HCT116 (cell line): Measurements from ENCODE around the gene FOXD3. TPM values are rescaled to one million over a fixed set of nuclear protein-coding genes. Genes with fewer than 3 reads are reported as not detected.
A peak's percentile ranks its signal among the peaks of the same experiment; 100 is the strongest.

Experiments used
- ATAC-seq: fragments of 200-7000 bp; cut with Tn5 transposase; 2 replicates; pipeline ENCODE4 v1.9.1; 2020; ENCODE audit warnings: mild to moderate bottlenecking, moderate library complexity
- BruUV-seq: library from RNA; stranded (reverse); fragments of 400-500 nt; replicated peaks from 2 replicates; lab custom pipeline; 2021; lab: Mats Ljungman, UMichigan
- CTCF ChIA-PET: fragments of 300-600 bp; sonication (Branson Sonifier 250); formaldehyde crosslinking; loops from one replicate; lab custom pipeline; 2021; ENCODE audit warnings: antibody characterized with exemption; lab: Charles Lee
- POLR2A ChIA-PET: fragments of 300-600, 350-600 bp; sonication (Branson Sonifier 250); formaldehyde crosslinking; loops from one replicate; lab custom pipeline; 2021; ENCODE audit warnings: antibody characterized with exemption; lab: Charles Lee
- RAD21 ChIA-PET, 2 experiments: fragments of 300-600 bp; sonication (Branson Sonifier 250); formaldehyde crosslinking; loops; one replicate each; lab custom pipeline; 2023; ENCODE audit warnings: low total read pairs in 2 of 2; ENCODE audit not compliant: uncharacterized antibody in 2 of 2, unreplicated experiment in 2 of 2, low non-redundant PET in 1 of 2; lab: Charles Lee
- DNase-seq: peaks from one replicate; pipeline ENCODE4 v3.0.0-alpha.2; 2010; ENCODE audit warnings: low read depth, low spot score
- H2AFZ ChIP-seq: fragments of 200-600 bp; shearing (Covaris generic), sonication (generic); 2 replicates; pipeline ENCODE4 v1.6.1; 2017; ENCODE audit warnings: low read depth, mixed run types, mixed read lengths, antibody characterized with exemption, low read length; ENCODE audit not compliant: poor library complexity, severe bottlenecking
- H3K27ac ChIP-seq: 2 replicates; pipeline ENCODE4 v1.5.1; 2012; ENCODE audit warnings: low read depth, low read length
- H3K27me3 ChIP-seq: fragments of 200-600 bp; sonication (generic); 2 replicates; pipeline ENCODE4 v1.6.1; 2016; ENCODE audit warnings: mixed run types, low read length, mixed read lengths; ENCODE audit not compliant: insufficient read depth
- H3K36me3 ChIP-seq, 2 experiments: fragments of 200-500 bp in 1 of 2; fragments of 200-600 bp in 1 of 2; sonication (Bioruptor generic) in 1 of 2; sonication (generic) in 1 of 2; 2 replicates each; pipeline versions ENCODE4 v1.5.1 to v1.6.1; 2014 to 2016; ENCODE audit warnings: low read length in 2 of 2, inconsistent platforms in 1 of 2, mixed read lengths in 1 of 2, mixed run types in 1 of 2; ENCODE audit not compliant: insufficient read depth in 2 of 2, control insufficient read depth in 1 of 2
- H3K4me1 ChIP-seq, 2 experiments: fragments of 200-600 bp in 1 of 2; sonication (generic) in 1 of 2; 2 replicates each; pipeline versions ENCODE4 v1.5.1 to v1.6.1; 2012 to 2017; ENCODE audit warnings: low read length in 2 of 2, inconsistent platforms in 1 of 2, mild to moderate bottlenecking in 1 of 2, mixed read lengths in 1 of 2, mixed run types in 1 of 2, moderate library complexity in 1 of 2; ENCODE audit not compliant: insufficient read depth in 2 of 2, control insufficient read depth in 1 of 2
- H3K4me2 ChIP-seq: fragments of 200-600 bp; sonication (generic); 2 replicates; pipeline ENCODE4 v1.6.1; 2017; ENCODE audit warnings: mixed run types, low read length, mixed read lengths
- H3K4me3 ChIP-seq, 2 experiments: fragments of 200-600 bp in 1 of 2; sonication (generic) in 1 of 2; replicated peaks in 1 of 2; 2 replicates each; pipeline ENCODE4 v1.5.1; 2011 to 2016; ENCODE audit warnings: low read length in 2 of 2, control low read depth in 1 of 2, low read depth in 1 of 2, mild to moderate bottlenecking in 1 of 2, mixed read lengths in 1 of 2, mixed run types in 1 of 2
- H3K79me2 ChIP-seq: fragments of 200-600 bp; sonication (generic); 2 replicates; pipeline ENCODE4 v1.6.1; 2017; ENCODE audit warnings: mild to moderate bottlenecking, mixed run types, low read length, moderate library complexity, mixed read lengths; ENCODE audit not compliant: insufficient read depth
- H3K9ac ChIP-seq: fragments of 200-600 bp; sonication (generic); 2 replicates; pipeline ENCODE4 v1.6.1; 2016; ENCODE audit warnings: low read length, mixed read lengths
- H3K9me2 ChIP-seq: fragments of 200-600 bp; sonication (generic), shearing (Covaris generic); 2 replicates; pipeline ENCODE4 v1.6.1; 2017; ENCODE audit warnings: mixed run types, mild to moderate bottlenecking, moderate library complexity; ENCODE audit not compliant: insufficient read depth
- H3K9me3 ChIP-seq, 2 experiments: fragments of 200-500 bp in 1 of 2; fragments of 200-600 bp in 1 of 2; sonication (Bioruptor generic) in 1 of 2; sonication (generic) in 1 of 2; 2 replicates each; pipeline ENCODE4 v1.6.1; 2014 to 2017; ENCODE audit warnings: low read length in 2 of 2, mixed read lengths in 2 of 2, inconsistent platforms in 1 of 2, low read depth in 1 of 2, mild to moderate bottlenecking in 1 of 2, mixed run types in 1 of 2, moderate library complexity in 1 of 2; ENCODE audit not compliant: control insufficient read depth in 1 of 2, insufficient read depth in 1 of 2
- H4K20me1 ChIP-seq: fragments of 200-600 bp; sonication (generic), shearing (Covaris generic); 2 replicates; pipeline ENCODE4 v1.6.1; 2017; ENCODE audit warnings: mixed run types, mild to moderate bottlenecking, moderate library complexity; ENCODE audit not compliant: insufficient read depth
- EZH2 ChIP-seq: fragments of 200-600 bp; sonication (generic); IDR thresholded peaks from 2 replicates; pipeline ENCODE4 v1.6.1; 2017; ENCODE audit warnings: antibody characterized with exemption, mixed run types
- ZFX ChIP-seq: fragments of 450-650 bp; IDR thresholded peaks from 2 replicates; pipeline ENCODE4 v1.6.1; 2017
- intact Hi-C: fragments of 100-400 bp; cut with micrococcal nuclease; formaldehyde crosslinking; loops from 2 replicates; pipeline ENCODE4 v1.10.0; 2022
- total RNA-seq: library from RNA; stranded (reverse); gene quantifications from one replicate; pipeline ENCODE4 v1.2.1, GENCODE V29; 2021; ENCODE audit not compliant: unreplicated experiment
- TF ChIP-seq, protein P1 (sequence below): IDR thresholded peaks from 2 replicates; pipeline ENCODE4 v1.6.1; 2012; ENCODE audit warnings: low read depth

The FOXD3 gene
- total RNA-seq, 1 experiment from 2014 or later = 0.17 TPM

DNA sequence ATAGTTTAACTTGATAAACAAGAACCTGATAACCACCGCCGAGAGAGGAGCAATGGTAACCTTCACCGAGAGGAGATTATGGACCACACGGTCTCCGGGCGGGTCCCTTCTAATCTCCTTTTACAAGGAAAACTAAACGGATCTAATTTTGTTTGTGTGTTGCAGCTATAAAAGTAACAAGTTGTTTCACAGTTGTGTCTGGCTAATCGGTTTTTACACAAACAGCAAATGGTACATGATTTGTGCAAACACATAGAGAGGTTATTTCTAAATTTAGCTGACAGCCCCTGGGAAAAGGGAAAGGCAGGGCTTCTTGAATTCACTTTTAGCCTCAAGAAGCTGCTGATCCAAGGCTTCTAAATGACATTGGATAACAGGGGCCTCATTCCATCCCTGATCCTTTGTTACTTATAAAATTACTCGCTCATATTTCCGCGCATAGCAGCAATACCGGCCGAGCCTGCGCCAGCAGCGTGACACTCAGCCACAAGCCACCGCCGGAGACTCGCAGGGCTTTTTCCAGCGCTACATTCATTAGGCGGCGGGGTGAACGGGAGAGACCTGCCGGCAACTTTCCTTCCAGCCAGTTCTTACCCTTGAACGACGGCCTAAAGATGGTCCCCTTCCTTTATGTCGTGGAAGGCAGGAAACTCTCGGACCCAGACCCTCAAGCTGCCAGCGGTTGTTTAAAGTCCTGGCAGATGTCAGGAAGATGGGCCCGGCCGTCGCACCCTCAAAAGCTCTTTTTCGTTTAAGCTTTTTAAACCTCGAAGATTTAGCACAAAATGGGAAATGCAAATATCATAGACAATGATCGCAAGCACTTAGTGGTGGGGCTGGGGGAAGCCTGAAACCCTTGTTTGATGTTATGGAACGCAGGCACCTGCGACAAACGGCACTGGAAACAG, 4.4 kb downstream of the FOXD3 start:
- CTCF ChIA-PET = interaction anchor here (0.9 to 2.4 kb wide), 4 partner anchors 7 to 137 kb away, joined by 3 to 11 read pairs (median 4); no protein-coding TSS in a partner anchor
- TF ChIP-seq, protein P1, sequence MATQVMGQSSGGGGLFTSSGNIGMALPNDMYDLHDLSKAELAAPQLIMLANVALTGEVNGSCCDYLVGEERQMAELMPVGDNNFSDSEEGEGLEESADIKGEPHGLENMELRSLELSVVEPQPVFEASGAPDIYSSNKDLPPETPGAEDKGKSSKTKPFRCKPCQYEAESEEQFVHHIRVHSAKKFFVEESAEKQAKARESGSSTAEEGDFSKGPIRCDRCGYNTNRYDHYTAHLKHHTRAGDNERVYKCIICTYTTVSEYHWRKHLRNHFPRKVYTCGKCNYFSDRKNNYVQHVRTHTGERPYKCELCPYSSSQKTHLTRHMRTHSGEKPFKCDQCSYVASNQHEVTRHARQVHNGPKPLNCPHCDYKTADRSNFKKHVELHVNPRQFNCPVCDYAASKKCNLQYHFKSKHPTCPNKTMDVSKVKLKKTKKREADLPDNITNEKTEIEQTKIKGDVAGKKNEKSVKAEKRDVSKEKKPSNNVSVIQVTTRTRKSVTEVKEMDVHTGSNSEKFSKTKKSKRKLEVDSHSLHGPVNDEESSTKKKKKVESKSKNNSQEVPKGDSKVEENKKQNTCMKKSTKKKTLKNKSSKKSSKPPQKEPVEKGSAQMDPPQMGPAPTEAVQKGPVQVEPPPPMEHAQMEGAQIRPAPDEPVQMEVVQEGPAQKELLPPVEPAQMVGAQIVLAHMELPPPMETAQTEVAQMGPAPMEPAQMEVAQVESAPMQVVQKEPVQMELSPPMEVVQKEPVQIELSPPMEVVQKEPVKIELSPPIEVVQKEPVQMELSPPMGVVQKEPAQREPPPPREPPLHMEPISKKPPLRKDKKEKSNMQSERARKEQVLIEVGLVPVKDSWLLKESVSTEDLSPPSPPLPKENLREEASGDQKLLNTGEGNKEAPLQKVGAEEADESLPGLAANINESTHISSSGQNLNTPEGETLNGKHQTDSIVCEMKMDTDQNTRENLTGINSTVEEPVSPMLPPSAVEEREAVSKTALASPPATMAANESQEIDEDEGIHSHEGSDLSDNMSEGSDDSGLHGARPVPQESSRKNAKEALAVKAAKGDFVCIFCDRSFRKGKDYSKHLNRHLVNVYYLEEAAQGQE = no peak
- TF ChIP-seq ZFX = no peak
- no peak for TF ChIP-seq EZH2
- Histone ChIP-seq H3K27ac (no peak overlapping the region), H3K27me3 (no peaks in the 10 kb centered on the region), H3K9me3 (no peaks in the 10 kb centered on the region), H3K9ac (no peak overlapping the region), H3K79me2 (no peaks in the 10 kb centered on the region), H3K9me2 (no peaks in the 10 kb centered on the region), H3K4me2 (peak overlapping the region; percentile 58; the same call in 1 of the 2 replicates), H4K20me1 (no peaks in the 10 kb centered on the region), H3K4me3 (no peak overlapping the region), H2AFZ (peak overlapping the region; percentile 82), H3K4me1 (peaks cover 2 to 10% of the 10 kb centered on the region in 2 experiments), H3K36me3 (no peaks in the 10 kb centered on the region)
- POLR2A ChIA-PET = interaction anchor here (0.6 kb wide), 1 partner anchor 11 kb away, joined by 4 read pairs; no protein-coding TSS in a partner anchor
- DNase-seq = no peak
- intact Hi-C loops = loop anchor here (5.0 to 10.0 kb wide), 3 partner anchors 116 to 918 kb away; partner anchors contain the start of genes EFCAB7 and ITGB3BP
- RAD21 ChIA-PET = no interaction called here
- ATAC-seq = no peak
- no TSS peak for BruUV-seq
